Measurements from ENCODE around the gene MAOA.

GRCh38 chrX:43661521-43662240 is 5.6 kb downstream of the MAOA start:
- TF ChIP-seq CTCF (IDR thresholded peaks at IDR 0.05; ENCODE audit: borderline replicate concordance, extremely low read depth, low read length, poor library complexity, severe bottlenecking) = no peak
- TF ChIP-seq EZH2 (IDR thresholded peaks at IDR 0.05; ENCODE audit: borderline replicate concordance, low read depth, low read length, severe bottlenecking) = no peak

Measured in DND-41 (cell line).